Activated naive CD4-positive, alpha-beta T cell (primary cell): Measurements from ENCODE around the gene ZBTB26.
"Not testable (repeated sequence)": the region's sequence is repeated elsewhere in the genome, so short reads cannot be mapped to it uniquely, and the experiment has no call there.

Source experiments
- DNase-seq, 4 experiments: peaks; one replicate each; lab custom pipeline; 2025; lab: John Stamatoyannopoulos, UW

ZBTB26 gene

DNA sequence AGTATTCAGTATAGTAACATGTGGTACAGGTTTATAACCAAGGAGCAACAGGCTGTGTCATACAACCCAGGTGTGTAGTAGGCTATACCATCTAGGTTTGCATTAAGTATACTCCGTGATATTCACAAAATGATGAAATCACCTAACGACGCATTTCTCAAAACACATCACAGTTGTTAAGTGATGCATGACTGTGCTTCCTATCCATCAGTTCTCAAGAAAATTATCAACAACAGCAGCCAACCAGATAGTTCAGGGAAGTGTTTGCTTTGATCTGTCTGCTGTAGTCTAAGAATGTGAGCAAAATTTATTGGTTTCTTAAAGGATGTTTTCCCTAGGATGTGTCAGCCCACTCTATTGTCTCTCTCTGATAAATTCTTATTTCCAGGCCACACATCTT lies 7.4 kb downstream of the ZBTB26 start:
- DNase-seq = no peak

DNA sequence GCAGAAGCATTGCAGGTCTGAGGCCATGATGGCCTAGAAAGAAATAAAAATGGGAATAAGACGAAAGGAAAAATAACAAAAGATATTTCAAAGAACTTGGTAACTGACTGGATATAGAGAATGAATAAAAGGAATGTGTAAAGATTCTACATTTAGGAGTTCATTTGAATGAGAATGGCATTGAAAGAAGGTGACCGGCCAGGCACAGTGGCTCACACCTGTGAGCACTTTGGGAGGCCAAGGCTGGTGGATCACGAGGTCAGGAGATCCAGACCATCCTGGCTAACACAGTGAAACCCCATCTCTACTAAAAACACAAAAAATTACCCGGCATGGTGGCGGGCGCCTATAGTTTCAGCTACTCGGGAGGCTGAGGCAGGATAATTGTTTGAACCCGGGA lies 8.6 kb downstream of the ZBTB26 start:
- no peak for DNase-seq

DNA sequence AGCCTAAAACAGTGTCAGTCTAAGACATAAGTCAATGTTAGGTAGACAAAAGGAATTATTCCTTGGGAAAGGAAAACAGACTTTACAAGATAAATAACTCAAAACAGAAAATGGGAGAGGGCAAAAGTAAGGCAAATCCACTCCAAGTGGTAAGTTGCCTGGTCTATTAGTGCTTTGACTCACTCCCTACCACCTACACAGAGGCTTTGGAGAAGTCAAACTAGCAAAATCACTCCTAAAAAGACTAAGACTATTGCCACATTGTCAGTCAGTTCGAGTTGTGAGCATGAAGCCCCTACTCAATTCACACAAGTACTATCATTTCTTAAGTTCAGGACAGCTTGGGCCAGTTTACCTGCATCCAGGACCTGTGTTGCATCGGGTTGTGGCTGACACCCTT lies 13.0 kb downstream of the ZBTB26 start:
- DNase-seq = no peak

DNA sequence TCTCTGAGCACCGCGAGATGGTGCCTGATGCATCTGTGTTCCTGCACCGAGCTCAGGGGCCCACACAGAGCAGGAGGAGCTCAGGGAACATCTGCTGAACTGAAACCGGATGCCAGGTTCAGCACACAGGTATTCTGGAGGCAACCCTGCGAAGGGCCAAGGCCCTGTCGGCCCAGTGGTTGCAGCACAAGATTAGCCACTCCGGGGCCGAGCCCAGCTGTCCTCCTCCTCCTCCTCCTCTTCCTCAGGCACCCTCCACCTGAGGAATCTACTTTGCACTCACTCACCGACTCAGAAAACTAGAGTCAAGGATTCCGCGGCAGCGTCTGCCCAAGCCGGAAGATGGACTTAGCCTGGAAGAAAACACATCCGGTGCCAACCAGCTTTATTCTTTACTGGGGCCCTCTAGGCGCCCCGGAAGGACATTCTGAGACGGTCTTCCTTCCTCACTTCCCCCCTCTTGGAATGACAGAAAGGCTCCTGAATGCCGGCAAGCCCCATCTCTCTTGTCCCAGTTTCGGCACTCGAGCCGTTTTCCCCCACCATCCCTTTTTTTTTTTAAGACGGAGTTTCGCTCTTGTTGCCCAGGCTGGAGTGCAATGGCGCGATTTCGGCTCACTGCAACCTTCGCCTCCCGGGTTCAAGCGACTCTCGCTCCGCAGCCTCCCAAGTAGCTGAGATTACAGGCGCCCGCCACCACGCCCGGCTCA lies 18.2 kb downstream of the ZBTB26 start, which contains the start of gene ZBTB6:
Gene ZBTB6 (minus strand): TSS at position 360 of the 710 bp plus-strand sequence. CDS start 1,251 bp downstream, outside the sequence.
- DNase-seq = peak; percentile 46 to 64 (median 50)

DNA sequence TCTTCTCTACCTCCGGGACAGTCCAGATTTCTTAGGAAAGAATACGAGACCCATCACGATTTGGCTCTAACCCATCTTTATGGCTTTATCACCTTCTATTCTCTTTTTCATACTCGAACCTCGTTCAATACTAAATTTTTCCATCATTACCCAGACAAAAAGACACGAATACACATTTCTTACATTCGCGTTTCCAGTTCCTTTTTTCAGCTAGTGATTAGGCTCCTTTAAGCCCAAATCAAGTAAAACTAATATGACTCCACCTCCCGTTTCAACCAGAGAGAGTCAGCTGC lies 18.7 kb downstream of the ZBTB26 start:
- DNase-seq = no peak

DNA sequence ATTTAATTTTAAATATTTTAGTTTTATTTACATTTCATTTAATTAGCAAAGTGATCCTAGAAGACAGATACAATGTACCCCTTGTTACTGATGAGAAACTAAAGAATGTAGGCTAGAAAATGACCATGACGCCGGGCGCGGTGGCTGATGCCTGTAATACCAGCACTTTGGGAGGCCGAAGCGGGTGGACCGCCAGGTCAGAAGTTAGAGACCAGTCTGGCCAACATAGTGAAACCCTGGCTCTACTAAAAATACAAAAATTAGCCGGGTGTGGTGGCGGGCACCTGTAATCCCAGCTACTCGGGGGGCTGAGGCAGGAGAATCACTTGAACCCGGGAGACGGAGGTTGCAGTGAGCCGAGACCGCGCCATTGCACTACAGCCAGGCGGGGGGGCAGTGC lies 25.2 kb downstream of the ZBTB26 start:
- DNase-seq = not testable (repeated sequence)

DNA sequence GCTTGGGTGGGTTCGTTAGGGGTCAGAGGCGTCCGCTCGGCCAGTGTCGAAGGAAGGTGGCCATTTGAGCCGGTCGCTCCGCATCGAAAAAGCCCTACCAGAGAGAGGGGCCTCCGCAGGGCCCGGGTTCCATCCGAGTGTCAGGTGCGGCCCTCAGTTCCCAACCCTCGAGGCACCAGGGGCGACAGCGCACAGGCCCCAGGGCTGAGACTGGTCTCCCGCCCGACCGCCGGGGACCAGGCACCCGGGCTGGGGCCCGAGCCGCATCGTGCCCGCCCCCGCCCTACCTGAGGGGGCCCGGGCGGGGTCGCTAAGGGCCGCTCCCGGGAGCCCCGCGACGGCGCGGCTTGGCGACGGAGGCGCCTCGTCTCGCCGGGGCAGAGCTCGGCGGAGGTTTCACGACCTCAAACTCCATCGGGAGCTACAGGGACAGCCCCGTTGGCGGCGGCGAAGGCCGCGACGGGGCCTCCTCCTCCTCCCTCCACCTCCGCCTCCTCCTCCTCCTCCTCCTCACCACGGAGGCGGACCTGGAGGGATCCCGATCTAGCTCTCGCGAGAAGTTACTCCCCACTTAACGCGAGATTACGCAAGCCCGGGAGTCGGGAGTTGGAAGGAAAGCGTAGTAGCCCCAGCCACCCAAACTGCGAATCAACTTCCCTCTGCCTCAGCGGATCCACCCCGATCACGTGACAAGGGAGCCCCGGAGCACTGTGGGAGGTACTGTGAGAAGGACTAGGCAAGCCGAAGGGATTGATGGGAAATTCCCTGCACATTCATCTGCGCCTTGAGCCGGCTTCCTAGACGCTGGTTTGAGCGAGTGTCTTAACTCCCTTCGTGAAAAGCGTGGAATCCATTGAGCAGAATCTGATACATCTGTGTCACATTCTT lies 26.2 kb downstream of the ZBTB26 start, which contains the start of gene RC3H2:
Gene RC3H2 (minus strand): TSS at position 537 of the 888 bp plus-strand sequence. CDS start 7,850 bp downstream, outside the sequence.
- peak; percentile 76 to 90 (median 84) for DNase-seq

DNA sequence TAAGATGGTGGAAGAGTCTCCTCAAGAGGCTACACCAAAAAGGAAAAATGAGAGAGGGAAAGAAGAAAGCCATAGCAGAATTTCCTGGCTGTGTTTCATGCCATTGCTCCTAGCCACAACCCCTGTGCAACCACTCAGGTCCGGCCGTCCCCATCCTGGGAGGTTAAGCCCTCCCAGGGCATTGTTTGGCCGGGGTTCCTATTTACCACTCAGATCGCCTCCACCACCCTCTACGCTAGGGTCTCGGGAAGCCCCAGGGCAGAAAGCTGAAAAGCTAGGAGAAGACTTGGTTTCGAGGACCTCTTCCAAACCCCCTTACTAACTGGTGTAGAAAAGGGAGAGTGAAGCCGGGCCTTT lies 26.9 kb downstream of the ZBTB26 start:
- no peak for DNase-seq

DNA sequence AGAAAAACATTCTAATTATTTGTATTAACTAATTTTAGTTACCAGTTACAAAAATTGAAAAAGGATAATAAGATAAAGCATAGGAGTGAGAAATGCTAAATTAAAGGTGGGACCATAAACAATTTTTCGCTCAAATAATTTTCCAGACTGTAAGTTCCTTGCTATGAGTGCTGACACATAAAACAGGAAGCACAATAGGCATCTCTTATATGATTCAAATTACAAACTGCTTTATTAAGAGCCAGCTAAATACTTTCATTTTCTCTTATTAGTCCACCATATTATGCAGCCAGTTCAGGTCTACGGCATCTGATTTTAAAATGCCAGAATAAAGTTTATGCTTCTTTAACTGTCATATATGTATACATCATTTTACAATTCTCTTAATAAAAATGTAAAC lies 30.5 kb downstream of the ZBTB26 start:
- DNase-seq = no peak

DNA sequence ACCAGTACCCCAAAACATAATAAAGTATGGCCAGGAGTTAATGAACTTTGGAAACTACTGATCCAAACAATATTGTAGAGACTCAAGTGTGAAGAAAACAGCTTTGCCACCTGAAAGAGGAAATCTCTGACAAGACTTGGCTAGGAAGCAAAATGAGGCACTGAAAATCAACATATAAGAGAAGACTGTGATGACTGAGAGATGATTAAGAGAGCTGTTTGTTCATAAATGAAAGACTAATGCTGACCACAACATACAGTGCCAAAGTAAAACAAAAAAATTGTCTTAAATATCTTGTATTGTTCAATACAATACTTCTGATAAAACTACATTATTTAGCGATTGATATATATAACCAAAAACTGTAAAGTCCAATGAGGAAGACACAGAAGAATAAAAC lies 33.3 kb downstream of the ZBTB26 start:
- DNase-seq = no peak

DNA sequence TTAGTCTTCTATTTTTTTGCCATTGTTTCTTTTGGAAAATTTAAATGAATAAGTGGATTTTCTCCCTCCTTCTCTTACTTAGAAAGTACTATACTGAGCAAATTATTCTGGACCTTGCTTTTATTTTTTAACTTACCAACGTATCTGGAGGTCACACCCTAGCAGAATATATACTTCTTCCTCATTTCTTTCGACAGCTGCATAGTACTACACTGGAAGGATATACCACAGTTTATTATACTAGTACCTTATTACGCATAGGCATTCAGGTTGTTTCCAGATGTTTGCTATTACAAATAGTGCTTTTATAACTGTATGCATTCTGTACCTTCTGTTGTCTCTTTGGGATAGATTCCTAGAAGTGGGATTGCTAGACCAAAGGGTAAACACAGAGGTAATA lies 42.8 kb downstream of the ZBTB26 start:
- no peak for DNase-seq

DNA sequence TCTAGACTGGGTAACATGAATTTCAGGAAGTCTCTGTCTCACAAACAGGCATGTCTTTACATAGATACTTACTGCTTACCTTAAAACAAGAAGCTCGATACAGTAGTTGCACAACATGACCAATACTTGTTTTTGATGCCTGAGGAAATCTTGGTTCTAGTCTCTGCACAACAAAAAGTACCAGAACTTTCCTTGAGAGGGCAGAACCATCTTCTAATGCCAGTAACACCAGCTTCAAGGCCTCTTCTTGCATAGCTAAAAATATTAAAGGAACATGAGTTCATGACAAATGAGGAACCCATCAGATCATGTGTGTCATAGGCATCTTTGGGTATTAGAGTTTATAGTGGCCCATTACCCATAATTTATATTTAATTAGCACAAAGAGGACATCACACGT lies 48.2 kb downstream of the ZBTB26 start:
- no peak for DNase-seq

DNA sequence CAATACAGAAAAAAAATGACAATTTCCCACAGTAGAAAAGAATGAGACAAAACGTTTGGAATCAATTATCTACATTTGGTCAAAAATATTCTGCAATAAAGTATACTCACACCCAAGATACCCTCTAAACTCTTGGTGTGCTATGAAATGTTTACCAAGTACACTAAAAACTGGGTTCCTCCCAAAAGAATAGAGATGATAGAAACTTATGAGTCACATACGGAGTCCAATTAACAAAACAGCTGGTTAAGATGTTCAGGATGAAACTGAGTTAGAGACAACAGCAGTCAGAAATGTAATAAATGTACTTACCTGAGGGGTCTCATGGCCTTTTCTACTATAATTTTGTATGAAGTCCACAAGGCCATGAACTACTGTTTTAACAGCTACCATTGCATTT lies 51.9 kb downstream of the ZBTB26 start:
- DNase-seq = no peak

DNA sequence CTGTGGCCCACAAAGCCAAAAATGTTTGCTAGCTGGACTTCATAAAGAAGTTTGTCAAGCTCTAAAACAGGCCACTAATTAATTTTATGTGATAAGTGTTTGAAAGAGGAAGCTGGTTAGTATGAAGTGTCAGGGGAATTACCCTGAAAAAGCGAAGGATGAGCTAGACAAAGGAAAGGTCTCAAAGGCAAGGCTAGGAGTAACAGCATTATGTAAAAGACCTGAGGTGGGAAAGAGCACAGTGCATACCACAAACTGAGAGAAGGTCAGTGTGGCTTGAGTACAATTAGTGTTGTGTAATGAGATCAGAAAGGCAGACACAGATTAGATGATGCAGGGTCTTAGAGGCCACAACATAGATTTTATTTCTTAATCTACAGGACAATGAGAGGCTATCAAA lies 55.8 kb downstream of the ZBTB26 start:
- DNase-seq = no peak

DNA sequence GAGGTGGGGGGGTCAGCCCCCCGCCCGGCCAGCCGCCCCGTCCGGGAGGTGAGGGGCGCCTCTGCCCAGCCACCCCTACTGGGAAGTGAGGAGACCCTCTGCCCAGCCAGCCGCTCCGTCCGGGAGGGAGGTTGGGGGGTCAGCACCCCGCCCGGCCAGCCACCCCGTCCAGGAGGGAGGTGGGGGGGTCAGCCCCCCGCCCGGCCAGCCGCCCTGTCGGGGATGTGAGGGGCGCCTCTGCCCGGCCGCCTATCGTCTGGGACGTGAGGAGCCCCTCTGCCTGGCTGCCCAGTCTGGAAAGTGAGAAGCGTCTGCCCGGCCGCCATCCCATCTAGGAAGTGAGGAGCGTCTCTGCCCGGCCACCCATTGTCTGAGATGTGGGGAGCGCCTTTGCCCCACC lies 64.0 kb downstream of the ZBTB26 start:
- DNase-seq = not testable (repeated sequence)

DNA sequence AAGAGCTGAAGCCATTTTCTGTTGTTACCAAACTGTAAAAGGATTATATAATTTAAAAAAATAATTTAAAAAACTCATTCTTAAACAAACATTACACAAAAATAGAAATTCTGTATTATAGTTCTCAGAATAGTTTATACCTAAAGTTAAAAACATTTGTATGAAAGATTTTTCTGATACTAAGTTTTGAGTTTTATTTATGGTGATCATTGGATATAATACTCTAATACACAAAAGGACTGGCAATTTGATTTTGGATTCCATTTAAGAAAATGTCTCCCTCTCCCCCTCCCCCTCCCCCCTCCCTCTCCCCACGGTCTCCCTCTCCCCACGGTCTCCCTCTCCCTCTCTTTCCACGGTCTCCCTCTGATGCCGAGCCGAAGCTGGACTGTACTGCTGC lies 65.2 kb downstream of the ZBTB26 start:
- no peak for DNase-seq
